H1 (cell line): ENCODE results near the gene PTPRO. TPM values are rescaled to one million over a fixed set of nuclear protein-coding genes. Genes with fewer than 3 reads are reported as not detected.

ENCODE experiments used
- CTCF ChIA-PET: fragments of 300-600 bp; sonication (Branson Sonifier 250); formaldehyde crosslinking; loops from one replicate; lab custom pipeline; 2021; ENCODE audit not compliant: partially characterized antibody; lab: Charles Lee
- POLR2A ChIA-PET: fragments of 300-600 bp; sonication (Branson Sonifier 250); formaldehyde crosslinking; loops from one replicate; lab custom pipeline; 2021; ENCODE audit warnings: inconsistent platforms; ENCODE audit not compliant: partially characterized antibody; lab: Charles Lee
- DNase-seq, 2 experiments: peaks; one replicate each; pipeline versions ENCODE4 v3.0.0 to v3.0.0-alpha.2; 2010 to 2022; ENCODE audit warnings: low spot score in 2 of 2, low read depth in 1 of 2, mixed read lengths in 1 of 2
- FAIRE-seq: peaks from 2 replicates; lab custom pipeline; 2011; peaks lifted over from hg19 to GRCh38; lab: Jason Lieb, UNC
- H2AFZ ChIP-seq: 2 replicates; pipeline ENCODE4 v1.8.1; 2012; ENCODE audit warnings: low read length, inconsistent platforms
- H2AK5ac ChIP-seq: 2 replicates; pipeline ENCODE4 v1.6.1; 2013; ENCODE audit warnings: low read depth, low read length
- H2BK120ac ChIP-seq: replicated peaks from 2 replicates; pipeline ENCODE3; 2013; ENCODE audit warnings: low read depth, low read length, inconsistent platforms
- H2BK12ac ChIP-seq: 2 replicates; pipeline ENCODE4 v1.6.1; 2013; ENCODE audit warnings: low read depth, low read length
- H2BK15ac ChIP-seq: 2 replicates; pipeline ENCODE4 v1.6.1; 2013; ENCODE audit warnings: low read length
- H2BK20ac ChIP-seq: 2 replicates; pipeline ENCODE4 v1.6.1; 2013; ENCODE audit warnings: low read length
- H2BK5ac ChIP-seq: 2 replicates; pipeline ENCODE4 v1.6.1; 2013; ENCODE audit warnings: low read depth, low read length
- H3K14ac ChIP-seq: 2 replicates; pipeline ENCODE4 v1.6.1; 2013; ENCODE audit warnings: inconsistent platforms; ENCODE audit not compliant: insufficient read length
- H3K18ac ChIP-seq: 2 replicates; pipeline ENCODE4 v1.6.1; 2013; ENCODE audit warnings: low read length; ENCODE audit errors: extremely low read depth
- H3K23ac ChIP-seq: 2 replicates; pipeline ENCODE4 v1.6.1; 2013; ENCODE audit warnings: inconsistent platforms; ENCODE audit not compliant: insufficient read length
- H3K23me2 ChIP-seq: 2 replicates; pipeline ENCODE4 v1.6.1; 2013; ENCODE audit warnings: low read depth, low read length
- H3K27ac ChIP-seq: 2 replicates; pipeline ENCODE4 v1.6.1; 2011; ENCODE audit warnings: low read depth, low read length, inconsistent platforms
- H3K27me3 ChIP-seq, 4 experiments: replicated peaks in 1 of 4; 1 replicate in 1 of 4; 2 replicates in 3 of 4; pipeline versions ENCODE4 v1.6.1 to v1.8.1; 2011 to 2013; ENCODE audit warnings: low read length in 3 of 4, mild to moderate bottlenecking in 3 of 4, inconsistent platforms in 2 of 4, mixed read lengths in 2 of 4, moderate library complexity in 1 of 4; ENCODE audit not compliant: control insufficient read depth in 3 of 4, insufficient read depth in 3 of 4; ENCODE audit errors: extremely low read depth in 1 of 4
- H3K36me3 ChIP-seq, 4 experiments: 2 replicates each; pipeline versions ENCODE4 v1.6.1 to v1.8.1; 2011 to 2013; ENCODE audit warnings: mild to moderate bottlenecking in 4 of 4, low read length in 3 of 4, moderate library complexity in 2 of 4, control low read depth in 1 of 4, inconsistent platforms in 1 of 4; ENCODE audit not compliant: insufficient read depth in 4 of 4, control insufficient read depth in 2 of 4
- H3K4ac ChIP-seq: replicated peaks from 2 replicates; pipeline ENCODE3; 2013; ENCODE audit warnings: low read length, low read depth, mixed read lengths, inconsistent platforms; ENCODE audit not compliant: insufficient read length
- H3K4me1 ChIP-seq, 4 experiments: replicated peaks in 1 of 4; 1 replicate in 1 of 4; 2 replicates in 3 of 4; pipeline versions ENCODE4 v1.6.1 to v1.8.1; 2011 to 2013; ENCODE audit warnings: low read length in 3 of 4, inconsistent platforms in 2 of 4, mixed read lengths in 1 of 4; ENCODE audit not compliant: insufficient read depth in 4 of 4, control insufficient read depth in 3 of 4
- H3K4me2 ChIP-seq, 2 experiments: 2 replicates each; pipeline versions ENCODE4 v1.6.1 to v1.8.1; 2011 to 2013; ENCODE audit warnings: low read depth in 2 of 2, low read length in 2 of 2, control low read depth in 1 of 2, inconsistent platforms in 1 of 2, mild to moderate bottlenecking in 1 of 2; ENCODE audit not compliant: insufficient read depth in 1 of 2
- H3K4me3 ChIP-seq, 4 experiments: fragments of 200-600, 300-600 bp in 1 of 4; sonication (generic), shearing (Covaris generic), sonication (Bioruptor Twin) in 1 of 4; 2 replicates each; pipeline versions ENCODE4 v1.5.1 to v1.8.1; 2011 to 2016; ENCODE audit warnings: low read length in 4 of 4, low read depth in 3 of 4, control low read depth in 2 of 4, inconsistent platforms in 2 of 4, mild to moderate bottlenecking in 2 of 4, mixed read lengths in 1 of 4, moderate library complexity in 1 of 4; ENCODE audit not compliant: insufficient read depth in 2 of 4; ENCODE audit errors: extremely low read depth in 1 of 4
- H3K56ac ChIP-seq: replicated peaks from 2 replicates; pipeline ENCODE3; 2013; ENCODE audit warnings: low read depth, mild to moderate bottlenecking, mixed read lengths, low read length, inconsistent platforms; ENCODE audit not compliant: insufficient read length
- H3K79me1 ChIP-seq: 2 replicates; pipeline ENCODE4 v1.6.1; 2013; ENCODE audit warnings: low read depth, low read length, control low read depth
- H3K79me2 ChIP-seq, 2 experiments: 2 replicates each; pipeline versions ENCODE4 v1.6.1 to v1.8.1; 2012 to 2013; ENCODE audit warnings: low read length in 2 of 2, mild to moderate bottlenecking in 2 of 2, inconsistent platforms in 1 of 2; ENCODE audit not compliant: insufficient read depth in 2 of 2, control insufficient read depth in 1 of 2
- H3K9ac ChIP-seq, 4 experiments: replicated peaks in 1 of 4; 1 replicate in 1 of 4; 2 replicates in 3 of 4; pipeline versions ENCODE4 v1.6.1 to v1.8.1; 2011 to 2013; ENCODE audit warnings: low read depth in 3 of 4, low read length in 3 of 4, control low read depth in 2 of 4, mild to moderate bottlenecking in 2 of 4, moderate library complexity in 2 of 4, inconsistent platforms in 1 of 4; ENCODE audit errors: extremely low read depth in 1 of 4
- H3K9me3 ChIP-seq, 2 experiments: 2 replicates each; pipeline versions ENCODE4 v1.6.1 to v1.8.1; 2012 to 2013; ENCODE audit warnings: mild to moderate bottlenecking in 2 of 2, moderate library complexity in 2 of 2, control low read depth in 1 of 2, inconsistent platforms in 1 of 2, low read depth in 1 of 2, low read length in 1 of 2, mixed read lengths in 1 of 2; ENCODE audit not compliant: insufficient read depth in 2 of 2
- H4K20me1 ChIP-seq, 2 experiments: replicated peaks in 1 of 2; 2 replicates each; pipeline versions ENCODE3 to v1.8.1; 2011 to 2013; ENCODE audit warnings: inconsistent platforms in 2 of 2, low read length in 2 of 2, mild to moderate bottlenecking in 1 of 2; ENCODE audit not compliant: insufficient read depth in 2 of 2, control insufficient read depth in 1 of 2
- H4K5ac ChIP-seq: 2 replicates; pipeline ENCODE4 v1.6.1; 2013; ENCODE audit warnings: low read length, low read depth, mixed read lengths, inconsistent platforms; ENCODE audit not compliant: insufficient read length
- H4K8ac ChIP-seq: 2 replicates; pipeline ENCODE4 v1.8.0; 2013; ENCODE audit warnings: mild to moderate bottlenecking, moderate library complexity, low read length, inconsistent platforms; ENCODE audit not compliant: insufficient read depth; ENCODE audit errors: extremely low read depth
- H4K91ac ChIP-seq: replicated peaks from 2 replicates; pipeline ENCODE3; 2013; ENCODE audit warnings: low read length, mixed read lengths, inconsistent platforms; ENCODE audit not compliant: insufficient read length
- BCL11A ChIP-seq, 2 experiments: IDR thresholded peaks; one replicate each; pipeline ENCODE4 v1.6.1; 2011; ENCODE audit warnings: low read depth in 2 of 2, low read length in 2 of 2, mild to moderate bottlenecking in 2 of 2
- CTBP2 ChIP-seq: IDR thresholded peaks from 2 replicates; pipeline ENCODE4 v1.7.0; 2011; ENCODE audit warnings: borderline replicate concordance, mild to moderate bottlenecking, moderate library complexity, mixed read lengths, low read length; ENCODE audit not compliant: insufficient read depth, insufficient read length
- EGR1 ChIP-seq: IDR thresholded peaks from 2 replicates; pipeline ENCODE4 v1.6.1; 2011; ENCODE audit warnings: low read depth, low read length, borderline replicate concordance
- GTF2F1 ChIP-seq: IDR thresholded peaks from 2 replicates; pipeline ENCODE4 v1.6.1; 2012; ENCODE audit warnings: low read depth, low read length, improper control_type of control experiment, borderline replicate concordance
- RAD21 ChIP-seq, 2 experiments: IDR thresholded peaks in 1 of 2; conservative IDR thresholded peaks in 1 of 2; 2 replicates each; pipeline ENCODE4 v1.6.1; 2011; ENCODE audit warnings: low read depth in 2 of 2, low read length in 2 of 2, improper control_type of control experiment in 1 of 2, inconsistent platforms in 1 of 2, mild to moderate bottlenecking in 1 of 2, moderate library complexity in 1 of 2
- RFX5 ChIP-seq: IDR thresholded peaks from 2 replicates; pipeline ENCODE4 v1.6.1; 2011; ENCODE audit warnings: low read depth, low read length, improper control_type of control experiment, borderline replicate concordance
- TAF7 ChIP-seq: optimal IDR thresholded peaks from 2 replicates; pipeline ENCODE3; 2011; ENCODE audit warnings: low read depth, mild to moderate bottlenecking, inconsistent platforms, low read length, moderate library complexity, borderline replicate concordance
- ZNF274 ChIP-seq: IDR thresholded peaks from 2 replicates; pipeline ENCODE4 v1.7.0; 2012; ENCODE audit warnings: low read length, borderline replicate concordance; ENCODE audit errors: extremely low read depth
- WGBS, 2 experiments: shearing (Covaris generic) in 1 of 2; methylation state at CpG; one replicate each; pipeline versions ENCODE4 v1.1.6 to v1.1.7; 2013 to 2015; ENCODE audit warnings: low lambda C conversion rate in 2 of 2, mixed read lengths in 2 of 2, inconsistent platforms in 1 of 2, low coverage in 1 of 2, missing lambda C conversion rate in 1 of 2; ENCODE audit not compliant: insufficient replicate concordance in 2 of 2, insufficient coverage in 1 of 2, insufficient read length in 1 of 2; ENCODE audit errors: extremely low coverage in 1 of 2, missing lambda C conversion rate in 1 of 2; 5-methylcytosine and 5-hydroxymethylcytosine counted together
- polyA plus RNA-seq, 7 experiments: library from polyadenylated mRNA; depleted of rRNA in 3 of 7; stranded (reverse) in 5 of 7; unstranded in 2 of 7; fragments of >200 nt in 5 of 7; fragments of 200-250 nt in 2 of 7; gene quantifications; 1 replicate in 5 of 7; 2 replicates in 1 of 7; 4 replicates in 1 of 7; pipeline versions ENCODE4 v1.2.1 to v1.2.3, GENCODE V29; 2011 to 2013; ENCODE audit warnings: missing spikeins in 2 of 7, mixed read lengths in 2 of 7
- total RNA-seq: library from RNA; stranded (reverse); fragmentation: NEBNext Ultra II Directional; extraction: Animal tissue kit (Norgen Biotek cat#: 25700); gene quantifications from 2 replicates; pipeline ENCODE4 v1.2.1, GENCODE V29; 2021

Gene PTPRO
- total and polyA plus RNA-seq, 2 of the 8 experiments (the other 6 are each of a cell fraction or from before 2014, with no cell fraction given): 0.73 to 1.7 TPM

- H2BK12ac ChIP-seq: no peak overlapping the region
- H3K23me2 ChIP-seq: no peaks in the 10 kb centered on the region
- no peak overlapping the region for H3K4me2 ChIP-seq
- H3K9ac ChIP-seq: no peak overlapping the region
- no peak overlapping the region for H3K18ac ChIP-seq
- no peak overlapping the region for H2BK15ac ChIP-seq
- no peaks in the 10 kb centered on the region for H3K4me1 ChIP-seq
- H2AK5ac ChIP-seq: no peak overlapping the region
- no peaks in the 10 kb centered on the region for H4K20me1 ChIP-seq
- DNase-seq (no peak), FAIRE-seq (no peak)
- no peak overlapping the region for H4K5ac ChIP-seq
- no peak overlapping the region for H2BK120ac ChIP-seq
- ChIA-PET CTCF (interaction anchor here (1.3 to 3.0 kb wide), 3 partner anchors 8 to 48 kb away, joined by 3 to 17 read pairs (median 5); no protein-coding TSS in a partner anchor), POLR2A (no interaction called here)
- H2AFZ ChIP-seq: no peak overlapping the region
- H4K8ac ChIP-seq: no peak overlapping the region
- H3K27ac ChIP-seq: no peak overlapping the region
- H3K4ac ChIP-seq: no peak overlapping the region
- H2BK5ac ChIP-seq: no peak overlapping the region
- H3K27me3 ChIP-seq: no peaks in the 10 kb centered on the region
- no peak overlapping the region for H3K56ac ChIP-seq
- no peak overlapping the region for H3K4me3 ChIP-seq
- H3K79me1 ChIP-seq: no peaks in the 10 kb centered on the region
- no peak overlapping the region for H4K91ac ChIP-seq
- no peaks in the 10 kb centered on the region for H3K36me3 ChIP-seq
- no peak overlapping the region for H2BK20ac ChIP-seq
- no peak for TF ChIP-seq RAD21 (IDR thresholded peaks at IDR 0.05 in 1 of 2, conservative IDR thresholded peaks at IDR 0.05 in 1 of 2; ENCODE audit: low read depth in 2 of 2, low read length in 2 of 2)
- no peak for TF ChIP-seq EGR1
- TF ChIP-seq TAF7: no peak
- TF ChIP-seq GTF2F1: no peak
- no peak for TF ChIP-seq ZNF274
- TF ChIP-seq CTBP2: no peak
- TF ChIP-seq BCL11A (IDR thresholded peaks at IDR 0.05; ENCODE audit: low read depth in 2 of 2, low read length in 2 of 2): no peak
- TF ChIP-seq RFX5: no peak
- H3K14ac ChIP-seq: no peak overlapping the region
- H3K9me3 ChIP-seq: 0 out of 4 replicates have a peak, but pooled peaks cover 0 to under 1% of the 10 kb centered on the region in 2 experiments
- H3K23ac ChIP-seq: no peak overlapping the region
- WGBS, 2 experiments: 88% methylated on average over 3 of the region's 3 CpGs; no CpG with 5 or more reads in 1 of the 2 experiments
- H3K79me2 ChIP-seq: no peaks in the 10 kb centered on the region
These were observed 253.6 kb downstream of the PTPRO start for GRCh38 chr12:15575671-15576541.
